Caki2 (cell line): Measurements from ENCODE around the gene USP6. TPM values are rescaled to one million over a fixed set of nuclear protein-coding genes. Genes with fewer than 3 reads are reported as not detected.
"Not testable (repeated sequence)": the region's sequence is repeated elsewhere in the genome, so short reads cannot be mapped to it uniquely, and the experiment has no call there.

Source experiments
- DNase-seq: peaks from one replicate; pipeline ENCODE4 v3.0.0-alpha.2; 2015; ENCODE audit warnings: low read depth
- in situ Hi-C: cut with HindIII; loops from 2 replicates; pipeline ENCODE4 v1.10.0; 2016; ENCODE audit warnings: low sequenced_read_pairs, low pct_unique_long_range_greater_than_20kb, mixed read lengths
- total RNA-seq: library from RNA; depleted of rRNA; stranded (reverse); fragments of >200 nt; shearing (Covaris generic); gene quantifications from 2 replicates; pipeline ENCODE4 v1.2.3, GENCODE V29; 2014; ENCODE audit warnings: low replicate concordance; rRNA removed

Gene USP6
- total RNA-seq, 1 experiment from 2014 or later: not detected

DNA sequence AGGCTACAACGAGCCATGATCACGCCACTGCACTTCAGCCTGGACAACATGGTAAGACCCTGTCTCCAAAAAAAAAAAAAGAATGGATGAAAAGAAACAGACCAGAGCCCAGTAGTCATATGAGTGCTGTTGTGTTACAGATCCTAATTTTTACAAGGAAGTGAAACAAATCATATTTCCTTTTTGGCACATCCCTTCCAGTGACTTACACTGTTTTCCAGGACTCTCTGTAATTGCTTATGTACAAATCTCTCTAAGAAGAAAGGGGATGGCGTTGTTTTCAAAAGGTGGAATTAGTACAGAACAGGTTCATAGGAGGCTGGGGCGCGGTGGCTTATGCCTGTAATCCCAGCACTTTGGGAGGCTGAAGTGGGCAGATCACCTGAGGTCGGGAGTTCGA is 95.6 kb downstream of the USP6 start:
- in situ Hi-C loops: no loop called here
- DNase-seq: no peak

DNA sequence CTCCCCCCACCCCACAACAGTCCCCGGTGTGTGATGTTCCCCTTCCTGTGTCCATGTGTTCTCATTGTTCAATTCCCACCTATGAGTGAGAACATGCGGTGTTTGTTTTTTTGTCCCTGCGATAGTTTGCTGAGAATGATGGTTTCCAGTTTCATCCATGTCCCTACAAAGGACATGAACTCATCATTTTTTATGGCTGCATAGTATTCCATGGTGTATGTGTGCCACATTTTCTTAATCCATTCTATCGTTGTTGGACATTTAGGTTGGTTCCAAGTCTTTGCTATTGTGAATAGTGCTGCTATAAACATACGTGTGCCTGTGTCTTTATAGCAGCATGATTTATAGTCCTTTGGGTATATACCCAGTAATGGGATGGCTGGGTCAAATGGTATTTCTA is 101.7 kb downstream of the USP6 start:
- DNase-seq, in situ Hi-C loops: not testable (repeated sequence)

DNA sequence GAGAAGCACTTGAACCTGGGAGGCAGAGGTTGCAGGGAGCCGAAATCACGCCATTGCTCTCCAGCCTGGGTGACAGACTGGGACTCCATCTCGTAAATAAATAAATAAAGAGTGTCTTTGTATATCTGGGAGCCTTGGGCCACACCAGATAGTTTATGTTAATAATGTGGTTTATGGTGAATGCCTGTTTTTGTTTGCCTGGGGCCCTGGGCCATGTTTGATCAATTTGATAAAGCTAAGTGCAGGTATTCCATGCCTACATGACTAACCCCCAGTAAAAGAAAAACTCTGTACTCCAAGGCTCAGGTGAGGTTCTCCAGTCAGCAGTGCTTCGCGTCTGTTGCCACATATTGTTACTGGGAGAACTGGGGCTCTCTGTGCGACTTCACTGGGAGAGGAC is 103.7 kb downstream of the USP6 start:
- in situ Hi-C loops: no loop called here
- no peak for DNase-seq

DNA sequence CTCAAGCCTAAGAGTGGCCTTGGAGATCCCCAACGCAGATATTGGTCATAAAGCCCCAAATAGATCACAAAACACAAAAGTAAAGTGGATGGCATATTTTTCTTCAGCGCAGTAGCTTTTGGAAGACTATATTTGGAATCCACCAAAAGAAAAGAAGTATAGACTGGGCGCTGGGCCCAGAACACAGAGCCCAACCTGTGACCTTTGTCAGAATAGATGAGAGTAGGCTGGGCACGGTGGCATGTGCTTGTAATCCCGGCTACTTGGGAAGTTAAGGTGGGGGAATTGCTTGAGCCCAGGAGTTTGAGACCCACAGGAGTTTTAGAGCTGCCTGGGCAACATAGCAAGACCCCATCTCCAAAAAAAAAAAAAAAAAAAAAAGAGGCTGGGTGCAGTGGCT is 104.2 kb downstream of the USP6 start:
- DNase-seq: no peak
- in situ Hi-C loops: no loop called here

DNA sequence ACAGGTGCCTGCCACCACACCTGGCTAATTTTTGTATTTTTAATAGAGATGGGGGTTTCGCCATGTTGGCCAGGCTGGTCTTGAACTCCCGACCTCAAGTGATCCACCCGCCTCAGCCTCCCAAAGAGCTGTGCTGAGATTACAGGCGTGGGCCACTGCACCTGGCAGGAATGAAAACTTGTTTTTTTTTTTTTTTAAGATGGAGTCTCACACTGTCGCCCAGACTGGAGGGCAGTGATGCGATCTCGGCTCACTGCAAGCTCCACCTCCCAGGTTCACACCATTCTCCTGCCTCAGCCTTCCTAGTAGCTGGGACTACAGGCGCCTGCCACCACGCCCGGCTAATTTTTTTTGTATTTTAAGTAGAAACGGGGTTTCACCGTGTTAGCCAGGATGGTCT is 106.1 kb downstream of the USP6 start:
- in situ Hi-C loops, DNase-seq: not testable (repeated sequence)

Other genes with a start within 250 kb of the USP6 start
- gene C17orf107, start 216.5 kb upstream of the USP6 start, total RNA-seq: 4.8 and 8.6 TPM in 2 replicates
- 0.09 and 0.64 TPM in 2 replicates for gene CHRNE, start 212.9 kb upstream of the USP6 start, total RNA-seq
- not detected in 2 replicates for gene GP1BA, start 183.8 kb upstream of the USP6 start, total RNA-seq
- gene SLC25A11, start 176.0 kb upstream of the USP6 start, total RNA-seq: 80.0 and 89.3 TPM in 2 replicates
- 45.6 and 57.1 TPM in 2 replicates for gene RNF167, start 175.8 kb upstream of the USP6 start, total RNA-seq
- gene PFN1, start 167.5 kb upstream of the USP6 start, total RNA-seq: 258 and 443 TPM in 2 replicates
- gene ENO3, start 164.9 kb upstream of the USP6 start, total RNA-seq: 4.5 and 21.3 TPM in 2 replicates
- gene SPAG7, start 148.2 kb upstream of the USP6 start, total RNA-seq: 23.1 and 48.6 TPM in 2 replicates
- gene CAMTA2, start 128.4 kb upstream of the USP6 start, total RNA-seq: 1.3 and 2.8 TPM in 2 replicates
- 0.72 and 3.3 TPM in 2 replicates for gene INCA1, start 118.5 kb upstream of the USP6 start, total RNA-seq
- 14.1 and 44.0 TPM in 2 replicates for gene KIF1C, start 118.1 kb upstream of the USP6 start, total RNA-seq
- not detected in 2 replicates for gene SLC52A1, start 80.6 kb upstream of the USP6 start, total RNA-seq
- gene ZFP3, start 37.6 kb upstream of the USP6 start, total RNA-seq: not detected in 2 replicates
- 18.0 and 18.5 TPM in 2 replicates for gene ZNF232, start 4.2 kb upstream of the USP6 start, total RNA-seq
- 2.6 and 3.7 TPM in 2 replicates for gene ZNF594, start 75.8 kb downstream of the USP6 start, total RNA-seq
- not detected in 2 replicates for gene SCIMP, start 118.8 kb downstream of the USP6 start, total RNA-seq
- gene RABEP1, start 166.3 kb downstream of the USP6 start, total RNA-seq: 15.8 and 16.4 TPM in 2 replicates